Mucosa of descending colon (tissue), 3 donors: ENCODE data around the gene POLR2L. TPM values are rescaled to one million over a fixed set of nuclear protein-coding genes. Genes with fewer than 3 reads are reported as not detected.

Experiments
- ATAC-seq: fragments of 200-7000 bp; cut with Tn5 transposase; one replicate; pipeline ENCODE4 v1.9.1; 2020; ENCODE audit warnings: mild to moderate bottlenecking, moderate library complexity
- DNase-seq, 3 donors: peaks; one replicate each; pipeline ENCODE4 v3.0.0-alpha.2; 2020
- H3K36me3 ChIP-seq: fragments of 200-600 bp; one replicate; pipeline ENCODE4 v1.8.0; 2021; ENCODE audit warnings: low read depth, mild to moderate bottlenecking
- H3K4me1 ChIP-seq: fragments of 200-600 bp; one replicate; pipeline ENCODE4 v1.8.0; 2021; ENCODE audit warnings: low read depth, mild to moderate bottlenecking
- H3K4me3 ChIP-seq: fragments of 200-600 bp; one replicate; pipeline ENCODE4 v1.8.0; 2021; ENCODE audit warnings: mild to moderate bottlenecking
- H3K9me3 ChIP-seq: fragments of 200-600 bp; one replicate; pipeline ENCODE4 v1.8.0; 2021; ENCODE audit warnings: mild to moderate bottlenecking
- intact Hi-C, 2 donors: fragments of 100-400 bp; cut with DNase I in 1 of 2; cut with micrococcal nuclease in 1 of 2; formaldehyde crosslinking; loops; one replicate each; pipeline versions ENCODE4 v1.11.0 to v1.11.1; 2022; cut with DNase I, micrococcal nuclease
- total RNA-seq, 3 donors: library from RNA; stranded (reverse); fragmentation: NEBNext Ultra II Directional in 2 of 3; extraction: Animal tissue kit (Norgen Biotek cat#: 25700) in 2 of 3; gene quantifications; one replicate each; pipeline versions ENCODE4 v1.2.1 to v1.2.4, GENCODE V29; 2021 to 2023
- TF ChIP-seq, protein P1 (sequence below): fragments of 200-600 bp; IDR thresholded peaks from one replicate; pipeline ENCODE4 v1.8.0; 2022; ENCODE audit warnings: antibody characterized with exemption, mild to moderate bottlenecking
- donor health status: DM: no; HTN: no; CAD: no; lungs with moderate emphysema.
- donor health status: DM: no; HTN: no; CAD: no.
- donor health status: DM: no; HTN: yes; CAD: no.

The POLR2L gene
- total RNA-seq, 3 donors from 2014 or later = 67.1 to 86.8 (median 82.1) TPM

GRCh38 chr11:882596-882995 is 40.3 kb upstream of the POLR2L start:
- DNase-seq (no peak), ATAC-seq (no peak)
- Histone ChIP-seq H3K4me1 (no peaks in the 10 kb centered on the region), H3K4me3 (no peak overlapping the region), H3K9me3 (no peaks in the 10 kb centered on the region), H3K36me3 (no peaks in the 10 kb centered on the region)
- intact Hi-C loops = no loop called here
- TF ChIP-seq, protein P1, sequence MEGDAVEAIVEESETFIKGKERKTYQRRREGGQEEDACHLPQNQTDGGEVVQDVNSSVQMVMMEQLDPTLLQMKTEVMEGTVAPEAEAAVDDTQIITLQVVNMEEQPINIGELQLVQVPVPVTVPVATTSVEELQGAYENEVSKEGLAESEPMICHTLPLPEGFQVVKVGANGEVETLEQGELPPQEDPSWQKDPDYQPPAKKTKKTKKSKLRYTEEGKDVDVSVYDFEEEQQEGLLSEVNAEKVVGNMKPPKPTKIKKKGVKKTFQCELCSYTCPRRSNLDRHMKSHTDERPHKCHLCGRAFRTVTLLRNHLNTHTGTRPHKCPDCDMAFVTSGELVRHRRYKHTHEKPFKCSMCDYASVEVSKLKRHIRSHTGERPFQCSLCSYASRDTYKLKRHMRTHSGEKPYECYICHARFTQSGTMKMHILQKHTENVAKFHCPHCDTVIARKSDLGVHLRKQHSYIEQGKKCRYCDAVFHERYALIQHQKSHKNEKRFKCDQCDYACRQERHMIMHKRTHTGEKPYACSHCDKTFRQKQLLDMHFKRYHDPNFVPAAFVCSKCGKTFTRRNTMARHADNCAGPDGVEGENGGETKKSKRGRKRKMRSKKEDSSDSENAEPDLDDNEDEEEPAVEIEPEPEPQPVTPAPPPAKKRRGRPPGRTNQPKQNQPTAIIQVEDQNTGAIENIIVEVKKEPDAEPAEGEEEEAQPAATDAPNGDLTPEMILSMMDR = no peak

DNA sequence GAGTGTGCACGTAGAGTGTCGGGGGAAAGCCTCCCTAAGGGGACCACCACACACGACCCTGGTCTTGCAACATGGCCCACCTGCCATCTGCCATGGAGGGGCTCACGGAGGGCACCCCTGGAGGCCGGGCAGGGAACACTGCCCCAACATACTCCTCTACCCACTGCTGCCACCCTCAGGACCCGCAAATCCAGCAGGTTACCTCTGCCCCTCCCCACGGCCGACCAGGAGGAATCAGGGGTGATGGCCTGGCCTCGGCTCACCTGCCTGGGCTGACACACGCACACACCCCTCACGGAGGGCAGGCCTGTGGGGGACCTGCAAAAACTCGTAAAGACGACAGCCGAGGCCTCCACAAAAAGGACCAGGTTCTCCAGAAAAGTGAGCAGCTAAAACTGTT is 38.1 kb upstream of the POLR2L start:
- no peak for ATAC-seq
- DNase-seq = no peak
- Histone ChIP-seq H3K9me3 (no peaks in the 10 kb centered on the region), H3K4me1 (no peaks in the 10 kb centered on the region), H3K36me3 (no peaks in the 10 kb centered on the region), H3K4me3 (no peak overlapping the region)
- intact Hi-C loops = no loop called here
- TF ChIP-seq, protein P1 = no peak

DNA sequence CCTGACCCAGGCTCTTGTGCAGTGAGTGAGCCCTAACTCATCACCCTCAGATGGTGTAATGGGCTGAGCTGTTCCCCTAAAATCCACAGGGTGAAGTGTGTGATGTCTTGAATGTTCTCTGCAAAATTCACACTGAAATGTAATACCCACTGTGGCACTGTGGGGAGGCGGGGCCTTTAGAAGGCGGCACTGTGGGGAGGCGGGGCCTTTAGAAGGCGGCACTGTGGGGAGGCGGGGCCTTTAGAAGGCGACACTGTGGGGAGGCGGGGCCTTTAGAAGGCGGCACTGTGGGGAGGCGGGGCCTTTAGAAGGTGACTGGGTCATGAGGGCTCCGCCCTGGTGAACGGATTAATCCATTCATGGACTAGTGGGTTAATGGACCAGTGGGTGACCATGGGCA is 35.2 kb upstream of the POLR2L start:
- no peak for DNase-seq

DNA sequence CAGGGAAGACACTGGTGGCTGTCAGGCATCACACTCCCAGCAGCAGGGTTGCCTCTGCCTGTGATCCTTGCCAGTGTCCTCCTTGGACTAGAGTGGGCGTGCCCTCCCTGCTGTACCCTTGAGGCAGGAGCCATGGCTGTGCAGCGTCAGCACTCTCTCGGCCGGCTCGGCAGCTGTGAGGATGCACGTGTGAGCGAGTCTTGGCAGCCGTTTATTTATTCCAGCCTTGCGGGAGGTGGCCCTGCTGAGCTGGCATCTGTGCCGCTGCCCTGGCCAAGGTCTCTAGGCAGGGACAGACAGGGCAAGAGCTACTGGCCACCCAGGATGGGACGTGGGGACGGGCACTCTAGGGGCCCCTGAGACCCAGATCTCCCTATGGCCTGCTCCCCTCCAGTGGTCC is 34.2 kb upstream of the POLR2L start:
- intact Hi-C loops = no loop called here

More for the DNA sequence above, 35.2 kb upstream of the POLR2L start:
- Histone ChIP-seq H3K4me1 (no peaks in the 10 kb centered on the region), H3K36me3 (no peaks in the 10 kb centered on the region), H3K9me3 (no peaks in the 10 kb centered on the region), H3K4me3 (no peak overlapping the region)
- TF ChIP-seq, protein P1 = no peak
- intact Hi-C loops = no loop called here
- no peak for ATAC-seq

DNA sequence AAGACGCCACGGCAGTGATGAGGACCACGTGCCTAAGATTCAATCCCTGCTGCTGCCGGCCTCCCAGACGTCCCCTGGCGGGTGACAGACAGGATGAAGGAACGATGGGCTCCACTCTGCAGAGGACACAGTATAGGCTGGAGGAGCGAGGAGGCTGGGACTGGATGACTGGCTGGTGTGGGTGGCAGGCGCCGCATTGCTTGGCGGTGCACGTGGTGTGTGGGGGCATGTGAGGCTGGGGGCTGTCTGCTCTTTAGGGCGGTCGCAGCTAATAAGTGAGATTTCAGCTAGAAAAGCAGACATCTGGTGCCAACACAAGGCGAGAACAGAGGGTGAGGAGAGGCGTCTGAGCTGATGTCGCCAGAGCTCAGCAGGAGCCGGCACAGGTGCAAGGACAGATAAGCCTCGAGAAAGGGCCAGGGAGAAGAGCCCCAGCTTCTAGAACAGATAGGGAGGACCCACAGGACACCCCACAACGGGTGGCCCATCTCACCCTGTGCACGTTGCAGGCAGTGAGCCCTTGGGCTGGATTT is 33.5 kb upstream of the POLR2L start:
- ATAC-seq (no peak), DNase-seq (no peak)
- intact Hi-C loops = no loop called here
- Histone ChIP-seq H3K4me3 (no peak overlapping the region), H3K4me1 (no peaks in the 10 kb centered on the region), H3K36me3 (no peaks in the 10 kb centered on the region), H3K9me3 (no peaks in the 10 kb centered on the region)
- TF ChIP-seq, protein P1 = no peak

More for the DNA sequence above, 34.2 kb upstream of the POLR2L start:
- Histone ChIP-seq H3K4me3 (no peak overlapping the region), H3K36me3 (no peaks in the 10 kb centered on the region), H3K4me1 (no peaks in the 10 kb centered on the region), H3K9me3 (no peaks in the 10 kb centered on the region)
- DNase-seq (no peak), ATAC-seq (no peak)
- TF ChIP-seq, protein P1 = no peak

- intact Hi-C loops = no loop called here
- Histone ChIP-seq H3K4me3 (no peak overlapping the region), H3K36me3 (no peaks in the 10 kb centered on the region), H3K9me3 (no peaks in the 10 kb centered on the region), H3K4me1 (no peaks in the 10 kb centered on the region)
- TF ChIP-seq, protein P1 = no peak
- no peak for ATAC-seq
- no peak for DNase-seq
Observed at GRCh38 chr11:875203-875602, 32.9 kb upstream of the POLR2L start.
